GM18907 (cell line): ENCODE results near the gene KCNJ1.

ENCODE experiments used
- ATAC-seq: cut with Tn5 transposase; IDR thresholded peaks from one replicate; pipeline ENCODE4 v1.9.1; 2021; ENCODE audit warnings: mild to moderate bottlenecking, moderate library complexity; ENCODE audit not compliant: unreplicated experiment

Gene KCNJ1

DNA sequence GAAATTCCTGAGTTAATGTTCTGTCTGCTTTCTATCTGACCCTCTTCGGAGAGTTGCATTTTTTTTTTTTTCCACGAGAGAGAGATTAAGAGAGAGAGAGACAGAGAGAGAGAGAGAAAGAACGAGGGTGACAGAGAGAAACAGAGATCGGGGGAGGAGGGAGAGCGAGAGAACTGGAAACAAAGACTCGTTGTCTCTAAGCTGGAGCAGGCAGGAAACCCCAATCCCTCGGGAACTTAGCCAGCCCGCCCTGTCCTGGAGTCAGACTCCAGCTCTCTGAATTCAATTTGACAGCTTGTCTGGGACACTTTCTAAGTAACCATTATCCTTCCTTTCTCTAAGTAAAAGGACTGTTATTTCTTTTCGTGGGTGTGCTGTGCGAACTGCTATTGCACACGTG lies 76.9 kb downstream of the KCNJ1 start:
- no peak for ATAC-seq

DNA sequence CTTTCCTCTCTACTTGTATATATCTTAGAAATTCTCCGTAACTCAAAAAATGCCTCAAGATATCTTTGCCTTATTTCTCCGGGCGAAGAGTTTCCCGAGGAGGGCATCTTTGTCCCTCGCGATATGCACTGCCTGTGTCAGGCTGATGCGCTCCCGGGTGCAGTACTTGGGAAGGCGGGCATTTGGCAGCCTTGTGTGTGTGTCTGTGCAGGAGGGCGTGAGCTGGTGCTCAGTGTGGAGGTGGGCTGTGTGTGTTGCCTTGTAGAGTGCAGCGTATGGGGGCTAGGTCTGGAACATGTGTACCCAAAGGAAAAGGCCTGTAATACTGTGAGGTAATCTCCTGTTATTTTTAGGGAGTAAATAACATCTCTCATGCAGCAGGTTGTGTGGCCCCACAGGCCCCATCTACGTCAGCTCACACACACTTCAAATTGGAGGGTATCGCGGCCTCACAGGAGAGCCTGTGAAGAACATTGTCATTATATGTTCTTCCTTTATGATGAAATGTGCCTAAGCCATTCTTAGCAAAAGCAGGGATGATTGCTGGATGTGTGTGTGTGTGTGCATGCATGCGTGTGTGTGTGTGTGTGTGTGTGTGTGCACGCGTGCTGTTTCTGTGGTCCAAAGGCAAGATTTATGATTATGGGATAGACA lies 77.5 kb downstream of the KCNJ1 start:
- no peak for ATAC-seq
